ENCODE results near the gene TPM2.

The TPM2 gene

GRCh38 chr9:35685506-35685905 is 4.2 kb downstream of the TPM2 start:
- TF ChIP-seq FOXP2 (optimal IDR thresholded peaks at IDR 0.05; ENCODE audit: borderline replicate concordance, extremely low read depth, extremely low read length, insufficient read depth) (no peak), POLR2AphosphoS5 (IDR thresholded peaks at IDR 0.05; ENCODE audit: low read depth, low read length) (no peak), TAF1 (IDR thresholded peaks at IDR 0.05; ENCODE audit: borderline replicate concordance, insufficient read depth, low read length) (no peak), SIN3A (IDR thresholded peaks at IDR 0.05; ENCODE audit: borderline replicate concordance, insufficient read depth, low read length) (no peak), REST (IDR thresholded peaks at IDR 0.05; ENCODE audit: insufficient read depth in 1 of 2, low read depth in 2 of 2, low read length in 2 of 2) (no peak)

GRCh38 chr9:35684921-35685320 is 4.8 kb downstream of the TPM2 start:
- no peak for TF ChIP-seq SIN3A (IDR thresholded peaks at IDR 0.05; ENCODE audit: borderline replicate concordance, insufficient read depth, low read length)
- TF ChIP-seq FOXP2 (optimal IDR thresholded peaks at IDR 0.05; ENCODE audit: borderline replicate concordance, extremely low read depth, extremely low read length, insufficient read depth): no peak
- no peak for TF ChIP-seq POLR2AphosphoS5 (IDR thresholded peaks at IDR 0.05; ENCODE audit: low read depth, low read length)
- no peak for TF ChIP-seq REST (IDR thresholded peaks at IDR 0.05; ENCODE audit: insufficient read depth in 1 of 2, low read depth in 2 of 2, low read length in 2 of 2)
- TF ChIP-seq TAF1 (IDR thresholded peaks at IDR 0.05; ENCODE audit: borderline replicate concordance, insufficient read depth, low read length): no peak

- TF ChIP-seq TAF1 (IDR thresholded peaks at IDR 0.05; ENCODE audit: borderline replicate concordance, insufficient read depth, low read length) (no peak), SIN3A (IDR thresholded peaks at IDR 0.05; ENCODE audit: borderline replicate concordance, insufficient read depth, low read length) (no peak), POLR2AphosphoS5 (IDR thresholded peaks at IDR 0.05; ENCODE audit: low read depth, low read length) (no peak), FOXP2 (optimal IDR thresholded peaks at IDR 0.05; ENCODE audit: borderline replicate concordance, extremely low read depth, extremely low read length, insufficient read depth) (no peak), REST (IDR thresholded peaks at IDR 0.05; ENCODE audit: insufficient read depth in 1 of 2, low read depth in 2 of 2, low read length in 2 of 2) (no peak)
Measured at GRCh38 chr9:35683323-35683722, 6.4 kb downstream of the TPM2 start.

- TF ChIP-seq REST (IDR thresholded peaks at IDR 0.05; ENCODE audit: insufficient read depth in 1 of 2, low read depth in 2 of 2, low read length in 2 of 2) (no peak), TAF1 (IDR thresholded peaks at IDR 0.05; ENCODE audit: borderline replicate concordance, insufficient read depth, low read length) (no peak), SIN3A (IDR thresholded peaks at IDR 0.05; ENCODE audit: borderline replicate concordance, insufficient read depth, low read length) (no peak), FOXP2 (optimal IDR thresholded peaks at IDR 0.05; ENCODE audit: borderline replicate concordance, extremely low read depth, extremely low read length, insufficient read depth) (no peak), POLR2AphosphoS5 (IDR thresholded peaks at IDR 0.05; ENCODE audit: low read depth, low read length) (no peak)
Measured at GRCh38 chr9:35682520-35683315, 7.0 kb downstream of the TPM2 start.

Measured in PFSK-1 (cell line).